Effector memory CD8-positive, alpha-beta T cell (primary cell): ENCODE results near the gene XYLB.

Experiments used
- ATAC-seq: fragments of 150-1000 bp; cut with Tn5 transposase; replicated peaks from 2 replicates; pipeline ENCODE4 v1.10.0; 2021; ENCODE audit warnings: mild to moderate bottlenecking, moderate library complexity
- DNase-seq, 3 experiments: peaks; one replicate each; pipeline ENCODE4 v3.0.0; 2021
- H3K27ac Mint-ChIP-seq, 2 donors: one replicate each; pipeline ENCODE4 v1.8.0; 2022; ENCODE audit warnings: mild to moderate bottlenecking in 2 of 2, mixed read lengths in 2 of 2, moderate library complexity in 2 of 2
- H3K27me3 Mint-ChIP-seq, 2 donors: one replicate each; pipeline ENCODE4 v1.8.0; 2022; ENCODE audit warnings: mixed read lengths in 2 of 2
- H3K36me3 Mint-ChIP-seq: one replicate; pipeline ENCODE4 v1.8.0; 2022; ENCODE audit warnings: mild to moderate bottlenecking, moderate library complexity, mixed read lengths; ENCODE audit not compliant: insufficient read depth
- H3K4me1 Mint-ChIP-seq, 2 donors: one replicate each; pipeline ENCODE4 v1.8.0; 2022; ENCODE audit warnings: low read depth in 2 of 2, mixed read lengths in 2 of 2
- H3K4me3 Mint-ChIP-seq, 2 donors: one replicate each; pipeline ENCODE4 v1.8.0; 2022; ENCODE audit warnings: mild to moderate bottlenecking in 2 of 2, mixed read lengths in 2 of 2, moderate library complexity in 2 of 2
- H3K9me3 Mint-ChIP-seq, 2 donors: one replicate each; pipeline ENCODE4 v1.8.0; 2022; ENCODE audit warnings: mixed read lengths in 2 of 2

XYLB gene

GRCh38 chr3:38453075-38453912, 106.7 kb downstream of the XYLB start, which contains the start of gene ACVR2B:
Gene ACVR2B, plus strand, starts transcription at chr3:38453890. Its CDS starts 433 bp downstream, at chr3:38454323.
- DNase-seq (peak; percentile 13 to 45 (median 42)), ATAC-seq (peak; percentile 53)
- Mint-ChIP-seq H3K4me1 (peaks cover 11 to 14% of the 10 kb centered on the region in 2 donors), H3K4me3 (peak within 1 kb of the TSS; percentile 86 to 88), H3K27ac (peak within 1 kb of the TSS; percentile 5 to 62), H3K9me3 (no peaks in the 10 kb centered on the region), H3K36me3 (peaks cover 7% of the 10 kb centered on the region), H3K27me3 (peaks cover 0 to 14% of the 10 kb centered on the region in 2 donors)

DNA sequence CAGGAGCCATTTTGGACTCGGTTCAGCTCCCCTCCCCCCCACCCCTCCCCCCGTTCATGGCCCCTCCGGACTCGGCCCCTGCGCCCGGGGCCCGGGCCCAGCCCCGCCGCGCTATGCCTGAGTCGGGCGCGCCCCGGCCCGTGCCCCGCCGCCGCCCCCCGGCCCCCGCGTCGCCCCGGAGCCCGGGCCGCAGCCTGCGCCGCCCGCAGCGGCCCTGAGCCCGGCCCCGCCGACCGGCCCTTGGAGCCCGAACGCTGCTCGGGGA, 107.3 kb downstream of the XYLB start:
- peaks cover 0 to 10% of the 10 kb centered on the region in 2 donors for H3K27me3 Mint-ChIP-seq
- no peak for DNase-seq
- no peaks in the 10 kb centered on the region for H3K9me3 Mint-ChIP-seq
- peaks cover 11 to 14% of the 10 kb centered on the region in 2 donors for H3K4me1 Mint-ChIP-seq
- H3K27ac Mint-ChIP-seq: no peak overlapping the region
- no peak for ATAC-seq
- peaks cover 7% of the 10 kb centered on the region for H3K36me3 Mint-ChIP-seq
- peak overlapping the region; percentile 86 to 88 for H3K4me3 Mint-ChIP-seq

- ATAC-seq (peak; percentile 79), DNase-seq (peak in 2 of 3 experiments; percentile 21 to 22)
- Mint-ChIP-seq H3K36me3 (peaks cover 7% of the 10 kb centered on the region), H3K27ac (peak overlapping the region; percentile 5 to 62), H3K4me1 (peaks cover 11 to 14% of the 10 kb centered on the region in 2 donors), H3K27me3 (peaks cover 0 to 10% of the 10 kb centered on the region in 2 donors), H3K4me3 (peak overlapping the region; percentile 86 to 88), H3K9me3 (no peaks in the 10 kb centered on the region)
Observed at GRCh38 chr3:38454178-38454883, 107.7 kb downstream of the XYLB start.

DNA sequence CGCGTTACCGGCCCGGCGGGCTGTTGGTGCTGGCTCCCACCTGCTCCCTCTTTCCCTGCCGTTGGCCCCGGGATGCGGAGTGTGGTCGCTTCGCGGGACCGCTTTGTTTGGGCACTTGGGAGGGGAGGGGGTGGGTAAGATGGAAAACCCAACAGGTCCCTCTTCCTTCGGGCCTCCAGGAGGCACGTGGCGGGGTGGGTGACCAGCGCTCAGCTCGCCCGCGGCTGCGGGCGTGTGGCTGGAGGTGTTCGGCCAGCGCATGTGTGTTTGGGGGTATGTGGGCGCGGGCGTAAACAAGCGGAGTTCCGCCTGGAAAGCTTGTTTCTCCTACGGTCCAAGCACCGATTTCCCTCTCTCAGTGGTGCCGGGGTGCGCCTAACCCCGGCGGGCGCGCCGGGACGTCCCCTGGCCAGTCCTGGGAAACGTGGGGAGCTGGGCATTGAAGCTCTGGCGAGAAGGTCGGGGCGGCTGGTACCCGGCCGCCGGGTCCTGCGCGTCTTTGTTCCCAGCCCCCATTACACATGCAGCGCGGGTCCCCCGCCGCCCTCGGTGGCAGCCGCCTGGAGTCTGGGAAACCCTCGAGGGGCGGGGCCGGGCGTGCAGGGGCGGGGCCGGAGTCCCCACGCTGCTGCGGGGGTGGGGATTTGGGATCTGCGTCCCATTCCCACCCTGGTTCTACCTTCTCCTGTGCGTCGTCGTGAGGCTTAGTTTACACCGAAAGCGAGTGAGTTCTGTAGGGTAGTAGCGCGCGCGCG, 108.5 kb downstream of the XYLB start:
- Mint-ChIP-seq H3K4me3 (peak overlapping the region; percentile 86 to 88), H3K27me3 (peaks cover 0 to 10% of the 10 kb centered on the region in 2 donors), H3K36me3 (peaks cover 7% of the 10 kb centered on the region), H3K9me3 (no peaks in the 10 kb centered on the region), H3K4me1 (peaks cover 11 to 14% of the 10 kb centered on the region in 2 donors), H3K27ac (peak overlapping the region; percentile 5 to 62)
- DNase-seq: peak in 2 of 3 experiments; percentile 18 to 19
- peak; percentile 35 for ATAC-seq

DNA sequence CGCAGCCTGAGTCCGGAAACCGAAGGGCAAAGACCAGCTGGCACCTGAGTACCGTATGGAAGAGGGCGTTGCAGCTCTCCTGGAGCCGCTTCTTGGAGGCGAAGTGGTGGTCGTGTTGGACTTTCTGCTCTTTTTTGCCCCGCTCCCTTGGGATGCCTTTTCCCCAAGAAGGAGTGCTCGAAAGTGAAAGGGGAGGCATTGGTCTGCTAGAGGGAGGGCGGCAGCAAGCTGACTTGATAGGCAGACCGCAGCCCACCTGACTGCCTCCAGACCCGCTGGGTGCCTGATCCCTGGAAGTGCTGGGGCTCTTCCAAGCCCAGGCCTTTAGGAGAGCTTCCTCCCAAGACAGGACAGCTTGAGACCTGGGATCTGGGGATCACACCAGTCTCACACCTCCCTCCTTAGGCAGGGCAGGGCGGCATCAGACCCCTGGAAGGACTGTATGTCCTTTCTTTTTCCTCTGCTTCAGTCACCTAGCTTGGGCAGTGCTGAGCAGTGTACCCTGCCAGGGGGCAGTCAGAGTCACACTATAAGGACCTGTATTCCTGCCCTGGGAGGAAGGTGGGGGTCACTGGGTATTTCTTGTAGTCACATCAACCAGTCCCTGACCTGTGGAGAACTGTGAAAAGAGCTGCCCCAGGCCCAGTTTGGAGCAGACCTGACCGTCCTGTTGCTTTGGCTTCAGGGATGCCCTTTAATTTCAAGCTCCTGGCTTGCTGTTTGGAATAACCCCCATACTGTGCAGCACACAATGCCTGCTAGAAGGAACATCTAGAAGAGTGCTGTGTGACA, 109.2 kb downstream of the XYLB start:
- peak overlapping the region; percentile 86 to 88 for H3K4me3 Mint-ChIP-seq
- peaks cover 7% of the 10 kb centered on the region for H3K36me3 Mint-ChIP-seq
- DNase-seq: no peak
- peaks cover 11 to 17% of the 10 kb centered on the region in 2 donors for H3K4me1 Mint-ChIP-seq
- no peak for ATAC-seq
- no peak overlapping the region for H3K27ac Mint-ChIP-seq
- no peaks in the 10 kb centered on the region for H3K9me3 Mint-ChIP-seq
- peaks cover 0 to 10% of the 10 kb centered on the region in 2 donors for H3K27me3 Mint-ChIP-seq

GRCh38 chr3:38457111-38458003, 110.8 kb downstream of the XYLB start:
- Mint-ChIP-seq H3K36me3 (peaks cover 7% of the 10 kb centered on the region), H3K27ac (no peak overlapping the region), H3K4me3 (no peak overlapping the region), H3K27me3 (peaks cover 0 to 6% of the 10 kb centered on the region in 2 donors), H3K9me3 (no peaks in the 10 kb centered on the region), H3K4me1 (peaks cover 11 to 17% of the 10 kb centered on the region in 2 donors)
- ATAC-seq (no peak), DNase-seq (no peak)

GRCh38 chr3:38458796-38459498, 112.4 kb downstream of the XYLB start:
- DNase-seq (no peak), ATAC-seq (no peak)
- Mint-ChIP-seq H3K36me3 (peaks cover 2% of the 10 kb centered on the region), H3K9me3 (no peaks in the 10 kb centered on the region), H3K27me3 (no peaks in the 10 kb centered on the region), H3K4me1 (peaks cover 4 to 10% of the 10 kb centered on the region in 2 donors), H3K4me3 (no peak overlapping the region), H3K27ac (peak overlapping the region in 1 of 2 donors; percentile 32)

DNA sequence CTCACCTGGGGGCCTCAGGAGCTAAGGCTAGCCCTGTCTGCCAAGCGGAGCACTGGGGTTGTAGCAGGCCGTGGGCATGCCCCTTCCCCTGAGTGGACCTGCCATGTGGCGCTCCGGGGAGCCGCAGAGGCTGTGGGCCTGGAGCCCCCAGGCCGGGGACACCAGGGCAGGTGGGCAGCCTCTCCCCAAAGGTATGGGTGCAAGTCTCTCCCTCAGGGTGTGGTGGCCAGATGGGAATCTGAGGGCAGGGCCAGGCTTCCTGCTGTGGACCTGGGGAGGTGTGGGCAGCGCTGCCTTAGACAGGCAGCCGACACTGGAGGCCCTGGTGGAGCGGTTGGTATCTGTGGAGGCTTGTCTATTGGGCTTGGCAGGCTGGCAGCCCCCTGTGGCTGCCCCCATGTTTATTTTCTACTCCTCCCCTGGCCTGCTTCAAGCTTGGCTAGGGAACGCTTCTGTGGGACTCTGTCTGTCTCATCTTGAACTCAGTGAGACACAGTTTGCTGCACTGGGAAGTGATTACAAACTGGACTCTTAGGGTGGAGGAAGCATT, 113.0 kb downstream of the XYLB start:
- Mint-ChIP-seq H3K36me3 (peaks cover 2% of the 10 kb centered on the region), H3K9me3 (no peaks in the 10 kb centered on the region), H3K4me3 (no peak overlapping the region), H3K27ac (no peak overlapping the region), H3K27me3 (no peaks in the 10 kb centered on the region), H3K4me1 (peaks cover under 1 to 8% of the 10 kb centered on the region in 2 donors)
- DNase-seq (no peak), ATAC-seq (no peak)

GRCh38 chr3:38460377-38461270, 114.0 kb downstream of the XYLB start:
- DNase-seq: no peak
- H3K36me3 Mint-ChIP-seq: no peaks in the 10 kb centered on the region
- ATAC-seq: no peak
- H3K9me3 Mint-ChIP-seq: no peaks in the 10 kb centered on the region
- H3K27ac Mint-ChIP-seq: no peak overlapping the region
- H3K4me3 Mint-ChIP-seq: no peak overlapping the region
- no peaks in the 10 kb centered on the region for H3K27me3 Mint-ChIP-seq
- H3K4me1 Mint-ChIP-seq: peaks cover 0 to 5% of the 10 kb centered on the region in 2 donors
